GM10266 (cell line): ENCODE results near the gene SKA2.
"Not testable (repeated sequence)": the region's sequence is repeated elsewhere in the genome, so short reads cannot be mapped to it uniquely, and the experiment has no call there.

ENCODE experiments used
- DNase-seq: peaks from one replicate; pipeline ENCODE4 v3.0.0; 2012; ENCODE audit errors: extremely low spot score
- TF ChIP-seq, protein P1 (sequence below): IDR thresholded peaks from 2 replicates; pipeline ENCODE4 v1.5.1; 2012; ENCODE audit warnings: mild to moderate bottlenecking, low read depth; ENCODE audit not compliant: control insufficient read depth, insufficient read depth; ENCODE audit errors: missing control alignments

SKA2 gene

DNA sequence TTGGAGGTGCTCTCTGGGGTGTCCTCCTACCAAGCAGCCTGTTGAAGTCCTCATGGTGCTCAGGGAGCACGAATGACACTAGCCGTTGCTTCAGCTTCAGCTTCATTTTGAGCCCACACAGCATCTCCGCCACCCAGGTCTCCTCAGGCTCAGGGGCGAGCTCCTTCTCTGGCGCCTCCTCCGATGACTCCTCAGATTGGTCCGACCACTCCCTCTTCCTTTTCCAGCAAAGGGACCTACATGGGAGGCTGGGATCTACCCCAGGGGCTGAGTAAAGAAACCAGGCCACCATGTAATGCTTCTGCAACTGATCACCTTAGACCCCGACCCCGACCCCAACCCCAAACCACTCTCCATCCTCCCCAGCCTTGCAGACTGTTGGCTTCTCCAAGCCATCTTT lies 26.5 kb upstream of the SKA2 start:
- DNase-seq: no peak
- TF ChIP-seq, protein P1, sequence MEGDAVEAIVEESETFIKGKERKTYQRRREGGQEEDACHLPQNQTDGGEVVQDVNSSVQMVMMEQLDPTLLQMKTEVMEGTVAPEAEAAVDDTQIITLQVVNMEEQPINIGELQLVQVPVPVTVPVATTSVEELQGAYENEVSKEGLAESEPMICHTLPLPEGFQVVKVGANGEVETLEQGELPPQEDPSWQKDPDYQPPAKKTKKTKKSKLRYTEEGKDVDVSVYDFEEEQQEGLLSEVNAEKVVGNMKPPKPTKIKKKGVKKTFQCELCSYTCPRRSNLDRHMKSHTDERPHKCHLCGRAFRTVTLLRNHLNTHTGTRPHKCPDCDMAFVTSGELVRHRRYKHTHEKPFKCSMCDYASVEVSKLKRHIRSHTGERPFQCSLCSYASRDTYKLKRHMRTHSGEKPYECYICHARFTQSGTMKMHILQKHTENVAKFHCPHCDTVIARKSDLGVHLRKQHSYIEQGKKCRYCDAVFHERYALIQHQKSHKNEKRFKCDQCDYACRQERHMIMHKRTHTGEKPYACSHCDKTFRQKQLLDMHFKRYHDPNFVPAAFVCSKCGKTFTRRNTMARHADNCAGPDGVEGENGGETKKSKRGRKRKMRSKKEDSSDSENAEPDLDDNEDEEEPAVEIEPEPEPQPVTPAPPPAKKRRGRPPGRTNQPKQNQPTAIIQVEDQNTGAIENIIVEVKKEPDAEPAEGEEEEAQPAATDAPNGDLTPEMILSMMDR: no peak

DNA sequence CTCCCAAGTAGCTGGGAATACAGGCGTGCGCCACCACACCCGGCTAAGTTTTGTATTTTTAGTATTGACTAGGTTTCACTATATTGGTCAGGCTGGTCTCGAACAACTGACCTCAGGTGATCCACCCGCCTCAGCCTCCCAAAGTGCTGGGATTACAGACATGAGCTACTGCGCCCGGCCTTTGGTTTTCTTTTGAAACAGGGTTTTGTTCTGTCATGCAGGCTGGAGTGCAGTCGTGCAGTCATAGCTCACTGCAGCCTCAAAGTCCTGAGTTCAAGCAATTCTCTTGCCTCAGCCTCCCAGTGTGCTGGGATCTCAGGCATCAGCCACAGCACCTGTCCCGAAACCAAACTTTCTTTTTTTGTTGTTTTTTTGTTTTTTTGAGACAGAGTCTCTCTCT lies 25.6 kb upstream of the SKA2 start:
- TF ChIP-seq, protein P1: no peak
- no peak for DNase-seq

DNA sequence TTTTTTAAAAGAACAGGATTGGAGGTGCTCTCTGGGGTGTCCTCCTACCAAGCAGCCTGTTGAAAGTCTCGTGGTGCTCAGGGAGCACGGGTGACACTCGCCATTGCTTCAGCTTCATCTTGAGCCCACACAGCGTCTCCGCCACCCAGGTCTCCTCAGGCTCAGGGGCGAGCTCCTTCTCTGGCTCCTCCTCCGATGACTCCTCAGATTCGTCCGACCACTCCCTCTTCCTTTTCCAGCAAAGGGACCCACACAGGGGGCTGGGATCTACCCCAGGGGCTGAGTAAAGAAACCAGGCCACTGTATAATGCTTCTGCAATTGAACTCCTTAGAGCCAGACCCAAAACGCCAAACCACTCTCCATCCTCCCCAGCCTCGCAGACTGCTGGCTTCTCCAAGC lies 24.6 kb upstream of the SKA2 start:
- not testable (repeated sequence) for DNase-seq

DNA sequence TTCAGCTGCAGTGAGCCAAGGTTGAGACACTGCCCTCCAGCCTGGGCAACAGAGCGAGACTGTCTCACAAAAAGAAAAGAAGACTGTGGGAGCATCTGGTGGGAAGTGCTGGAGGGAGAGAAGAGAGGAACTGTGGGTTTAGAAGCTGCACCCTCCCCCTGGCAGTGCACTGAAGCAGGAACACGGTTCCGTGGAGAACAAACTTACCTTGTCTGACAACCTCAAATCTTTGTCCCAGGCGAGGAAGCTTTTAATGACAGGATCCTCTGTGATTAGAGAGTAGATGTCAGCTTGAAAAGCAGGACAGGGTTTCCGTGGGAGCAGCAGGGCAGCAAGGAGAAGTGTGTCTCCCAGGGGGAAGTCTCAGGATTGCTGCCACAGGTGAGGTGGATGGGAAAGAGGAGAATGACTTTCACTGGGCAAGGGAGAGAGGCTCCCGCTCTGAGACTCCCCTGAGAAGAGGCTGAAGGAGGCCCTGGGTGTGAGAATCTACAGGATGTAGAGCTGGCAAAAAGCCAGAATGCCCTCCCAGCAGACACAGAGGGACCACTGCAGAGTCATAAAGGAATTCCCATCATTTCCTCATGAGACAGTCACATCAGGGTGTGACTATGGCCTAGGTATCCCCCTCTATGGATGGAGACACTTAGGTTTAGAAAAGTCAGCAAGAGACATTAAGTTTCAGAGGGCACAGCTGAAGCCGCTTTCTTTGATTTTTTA lies 23.4 kb upstream of the SKA2 start:
- TF ChIP-seq, protein P1: no peak

DNA sequence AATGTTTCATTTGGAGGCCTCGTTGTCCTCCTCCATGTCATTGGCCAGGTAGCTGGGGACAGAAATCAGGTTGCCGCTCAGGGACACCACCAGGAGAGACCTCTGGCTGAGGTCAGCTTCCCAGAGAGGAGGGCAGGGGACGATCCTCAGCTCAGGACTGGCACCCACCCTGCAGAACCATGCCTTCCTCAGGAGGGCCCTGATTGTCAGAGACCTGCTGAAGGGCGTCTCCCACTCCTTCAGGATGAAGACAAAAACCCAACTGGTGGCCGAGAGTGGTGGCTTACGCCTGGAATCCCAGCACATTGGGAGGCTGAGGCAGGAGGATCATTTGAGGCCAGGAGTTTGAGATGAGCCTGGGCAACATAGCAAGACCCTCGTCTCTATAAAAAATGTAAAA lies 20.1 kb upstream of the SKA2 start:
- no peak for DNase-seq
- TF ChIP-seq, protein P1: no peak

More for the DNA sequence above, 23.4 kb upstream of the SKA2 start:
- DNase-seq: no peak

DNA sequence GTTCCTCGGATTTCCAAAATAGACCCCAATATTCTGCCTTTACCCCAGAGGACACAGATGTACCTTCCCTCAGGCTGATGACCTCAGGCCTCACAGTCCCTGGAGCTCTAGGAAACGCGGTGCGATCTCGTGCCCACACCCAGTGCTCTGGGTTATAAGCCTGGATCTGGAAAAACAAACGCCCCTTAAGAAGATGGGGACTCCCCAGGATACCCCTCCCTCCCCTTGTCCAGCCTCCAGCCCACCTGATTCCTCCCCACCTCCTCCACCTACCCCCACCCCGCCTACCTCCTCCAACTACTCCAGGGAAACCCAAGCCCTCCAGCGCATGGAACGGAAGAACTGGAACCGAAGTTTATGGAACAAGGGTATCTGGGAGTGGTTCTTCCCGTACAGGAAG lies 19.7 kb upstream of the SKA2 start:
- TF ChIP-seq, protein P1: no peak
- no peak for DNase-seq

DNA sequence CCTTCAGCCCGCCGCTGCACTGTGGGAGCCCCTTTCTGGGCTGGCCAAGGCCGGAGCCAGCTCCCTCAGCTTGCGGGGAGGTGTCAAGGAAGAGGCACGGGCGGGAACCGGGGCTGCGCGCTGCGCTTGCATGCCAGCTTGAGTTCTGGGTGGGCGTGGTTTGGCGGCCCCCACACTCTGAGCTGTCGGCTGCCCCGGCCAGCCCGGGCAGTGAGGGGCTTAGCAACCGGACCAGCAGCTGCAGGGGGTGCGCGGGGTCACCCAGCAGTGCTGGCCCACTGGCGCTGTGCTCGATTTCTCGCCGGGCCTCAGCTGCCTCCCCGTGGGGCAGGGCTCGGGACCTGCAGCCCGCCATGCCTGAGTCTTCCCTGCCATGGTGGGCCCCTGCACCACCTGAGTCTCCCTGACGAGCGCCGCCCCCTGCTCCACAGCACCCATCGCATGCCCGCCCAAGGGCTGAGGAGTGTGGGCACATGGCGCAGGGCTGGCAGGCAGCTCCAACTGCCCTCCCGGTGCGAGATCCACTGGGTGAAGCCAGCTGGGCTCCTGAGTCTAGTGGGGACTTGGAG lies 17.5 kb upstream of the SKA2 start:
- TF ChIP-seq, protein P1: no peak
- no peak for DNase-seq

DNA sequence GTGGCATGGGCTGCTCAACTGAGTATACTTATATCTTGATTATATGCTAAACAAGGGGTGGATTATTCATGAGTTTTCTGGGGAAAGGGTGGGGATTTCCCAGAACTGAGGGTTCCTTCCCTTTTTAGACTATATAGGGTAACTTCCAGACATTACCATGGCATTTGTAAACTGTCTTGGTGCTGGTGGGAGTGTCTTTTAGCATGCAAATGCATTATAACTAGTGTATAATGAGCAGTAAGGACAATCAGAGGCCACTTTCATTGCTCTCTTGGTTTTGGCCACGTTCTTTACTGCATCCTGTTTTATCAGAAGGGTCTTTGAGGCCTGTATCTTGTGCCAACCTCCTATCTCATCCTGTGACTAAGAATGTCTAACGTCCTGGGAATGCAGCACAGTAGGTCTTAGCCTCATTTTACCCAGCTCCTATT lies 12.6 kb upstream of the SKA2 start:
- no peak for DNase-seq
- TF ChIP-seq, protein P1: no peak
